ENCODE data around the gene LRRK1. TPM values are rescaled to one million over a fixed set of nuclear protein-coding genes. Genes with fewer than 3 reads are reported as not detected.

LRRK1 gene
- total RNA-seq, 2 donors from 2014 or later = 18.6 to 20.3 TPM

GRCh38 chr15:101062063-101062462 lies 142.9 kb downstream of the LRRK1 start:
- WGBS = 80% methylated on average over 7 of the region's 7 CpGs
- no peak for TF ChIP-seq POLR2AphosphoS5 (IDR thresholded peaks at IDR 0.05)
- TF ChIP-seq POLR2A (IDR thresholded peaks at IDR 0.05) = no peak
- TF ChIP-seq CTCF (IDR thresholded peaks at IDR 0.05) = no peak
- Histone ChIP-seq H3K27me3 (replicated peaks; ENCODE audit: insufficient read depth) (no peaks in the 10 kb centered on the region), H3K4me3 (no peak overlapping the region), H3K4me1 (replicated peaks) (peaks cover 4% of the 10 kb centered on the region), H3K9me3 (no peaks in the 10 kb centered on the region), H3K36me3 (peaks cover 4 to 6% of the 10 kb centered on the region in 2 donors), H3K27ac (no peak overlapping the region)
- no peak for DNase-seq (ENCODE audit: low spot score)
- intact Hi-C loops (cut with DNase I) = no loop called here

DNA sequence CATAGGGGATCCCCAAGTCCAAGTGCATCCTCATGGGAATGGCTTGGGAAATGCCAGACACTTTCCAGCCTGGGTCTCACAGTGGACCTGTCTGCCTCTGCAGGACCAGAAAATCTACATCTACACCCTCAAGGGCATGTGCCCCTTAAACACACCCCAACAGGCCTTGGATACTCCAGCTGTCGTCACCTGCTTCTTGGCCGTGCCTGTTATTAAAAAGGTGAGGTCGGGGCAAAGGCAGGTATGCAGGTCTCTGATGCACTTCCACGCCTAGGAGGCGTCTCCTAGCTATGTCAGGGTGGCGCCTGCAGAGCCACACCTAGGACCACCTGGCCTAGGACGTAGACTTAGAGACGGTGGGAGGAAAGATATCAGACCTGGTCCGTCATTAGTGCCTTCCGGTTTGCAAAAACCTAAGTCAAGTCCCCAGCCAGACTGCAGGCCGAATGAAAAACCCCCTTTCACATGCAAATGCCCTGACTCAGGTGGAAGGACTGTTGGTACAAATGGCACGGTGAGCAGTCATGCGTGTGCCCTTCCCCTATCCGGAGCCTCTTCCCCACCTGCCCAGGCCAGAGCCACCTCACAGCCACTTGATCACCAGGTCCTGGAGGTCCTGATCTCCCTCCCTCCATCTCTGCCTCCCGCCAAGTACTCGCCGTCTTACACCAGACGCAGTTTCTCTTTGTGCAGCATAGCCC lies 143.5 kb downstream of the LRRK1 start:
- DNase-seq (ENCODE audit: low spot score) = no peak
- Histone ChIP-seq H3K4me1 (replicated peaks) (peaks cover 4% of the 10 kb centered on the region), H3K9me3 (no peaks in the 10 kb centered on the region), H3K27me3 (replicated peaks; ENCODE audit: insufficient read depth) (no peaks in the 10 kb centered on the region), H3K4me3 (no peak overlapping the region), H3K27ac (no peak overlapping the region), H3K36me3 (peaks cover 4 to 6% of the 10 kb centered on the region in 2 donors)
- TF ChIP-seq POLR2AphosphoS5 (IDR thresholded peaks at IDR 0.05) = no peak
- TF ChIP-seq CTCF (IDR thresholded peaks at IDR 0.05) = no peak
- no peak for TF ChIP-seq POLR2A (IDR thresholded peaks at IDR 0.05)
- 93% methylated on average over 18 of the region's 18 CpGs for WGBS
- intact Hi-C loops (cut with DNase I) = no loop called here

DNA sequence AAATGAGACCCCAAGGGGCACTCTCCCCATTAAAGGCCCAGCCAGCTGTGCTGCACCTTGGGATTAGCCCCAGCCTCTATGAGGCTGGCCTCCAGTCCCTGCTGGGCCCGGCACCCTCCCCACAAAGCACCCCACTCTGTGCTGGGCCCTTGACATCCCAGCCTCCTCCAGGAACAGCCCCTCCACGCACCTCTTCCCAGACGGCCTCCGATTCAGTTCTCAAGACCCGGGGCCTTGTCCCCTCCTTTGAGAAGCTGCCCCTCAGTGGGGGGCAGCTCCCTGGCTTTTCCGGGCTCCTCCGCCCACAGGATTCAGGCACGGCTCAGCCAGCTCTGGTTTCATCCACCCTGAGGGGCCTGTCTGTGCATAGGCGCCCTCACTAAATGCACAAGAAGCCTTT lies 144.1 kb downstream of the LRRK1 start:
- Histone ChIP-seq H3K9me3 (no peaks in the 10 kb centered on the region), H3K36me3 (peaks cover 0 to 6% of the 10 kb centered on the region in 2 donors), H3K4me3 (no peak overlapping the region), H3K27ac (no peak overlapping the region), H3K4me1 (replicated peaks) (peaks cover 4% of the 10 kb centered on the region), H3K27me3 (replicated peaks; ENCODE audit: insufficient read depth) (no peaks in the 10 kb centered on the region)
- no peak for TF ChIP-seq POLR2A (IDR thresholded peaks at IDR 0.05)
- no peak for TF ChIP-seq POLR2AphosphoS5 (IDR thresholded peaks at IDR 0.05)
- TF ChIP-seq CTCF (IDR thresholded peaks at IDR 0.05) = no peak
- DNase-seq (ENCODE audit: low spot score) = no peak
- intact Hi-C loops (cut with DNase I) = no loop called here
- 89% methylated on average over 9 of the region's 9 CpGs for WGBS

DNA sequence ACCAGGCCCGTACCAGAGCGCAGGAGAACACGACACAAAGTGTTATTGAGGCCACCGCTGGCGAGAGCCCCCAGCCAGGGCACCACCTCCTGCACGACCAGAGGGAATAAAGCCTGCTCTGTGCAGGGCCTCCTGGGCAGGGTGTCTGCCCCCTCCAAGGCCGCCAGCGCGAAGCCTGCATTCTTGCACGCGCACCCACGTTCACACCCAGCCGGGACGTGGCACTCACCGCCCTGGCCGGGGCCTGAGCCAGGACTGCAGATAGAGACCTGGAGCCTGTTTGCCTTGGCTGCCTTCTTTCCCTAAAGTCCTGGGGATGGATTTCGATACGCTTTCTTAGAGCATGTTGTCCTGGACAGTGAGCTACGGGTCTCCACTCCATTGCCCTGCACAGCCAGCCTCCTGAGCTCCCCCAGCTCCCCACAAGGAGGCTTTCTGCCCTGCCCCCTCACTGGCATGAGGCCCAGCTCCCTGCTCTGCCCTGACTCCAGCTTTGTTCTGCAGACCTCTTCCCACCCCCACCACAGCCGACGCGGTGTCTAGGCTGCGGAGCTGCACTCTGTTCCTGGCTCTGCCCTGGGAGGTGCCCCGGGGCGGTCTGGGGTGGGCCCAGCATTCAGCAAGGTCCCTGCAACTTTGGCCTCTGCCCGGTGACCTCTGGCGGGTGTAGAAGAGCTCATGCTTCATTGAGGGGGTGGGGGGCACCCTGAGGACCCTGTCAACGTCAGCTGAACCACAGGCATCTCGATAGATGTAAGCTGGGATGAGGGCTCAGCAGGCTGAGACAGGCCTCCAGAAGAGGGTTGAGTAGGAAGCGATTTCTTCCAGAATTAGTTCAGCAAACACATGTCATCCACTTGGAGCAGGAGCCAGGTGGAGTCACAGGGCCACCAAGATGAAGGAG lies 145.0 kb downstream of the LRRK1 start:
- 38% methylated on average over 27 of the region's 30 CpGs for WGBS
- intact Hi-C loops (cut with DNase I) = no loop called here
- Histone ChIP-seq H3K4me1 (replicated peaks) (peaks cover 4% of the 10 kb centered on the region), H3K27ac (no peak overlapping the region), H3K27me3 (replicated peaks; ENCODE audit: insufficient read depth) (no peaks in the 10 kb centered on the region), H3K9me3 (no peaks in the 10 kb centered on the region), H3K4me3 (no peak overlapping the region), H3K36me3 (peaks cover 0 to 6% of the 10 kb centered on the region in 2 donors)
- no peak for DNase-seq (ENCODE audit: low spot score)
- no peak for TF ChIP-seq POLR2A (IDR thresholded peaks at IDR 0.05)
- TF ChIP-seq CTCF (IDR thresholded peaks at IDR 0.05) = no peak

Data from prostate gland (tissue), 2 donors.